Anterior cingulate cortex (tissue), 58 donors: ENCODE measurements around the gene ARF6.
"Not testable (repeated sequence)": the region's sequence is repeated elsewhere in the genome, so short reads cannot be mapped to it uniquely, and the experiment has no call there.

ENCODE experiments used
- DNase-seq, 58 donors: peaks; one replicate each; lab custom pipeline; 2025; lab: John Stamatoyannopoulos, UW

The ARF6 gene

DNA sequence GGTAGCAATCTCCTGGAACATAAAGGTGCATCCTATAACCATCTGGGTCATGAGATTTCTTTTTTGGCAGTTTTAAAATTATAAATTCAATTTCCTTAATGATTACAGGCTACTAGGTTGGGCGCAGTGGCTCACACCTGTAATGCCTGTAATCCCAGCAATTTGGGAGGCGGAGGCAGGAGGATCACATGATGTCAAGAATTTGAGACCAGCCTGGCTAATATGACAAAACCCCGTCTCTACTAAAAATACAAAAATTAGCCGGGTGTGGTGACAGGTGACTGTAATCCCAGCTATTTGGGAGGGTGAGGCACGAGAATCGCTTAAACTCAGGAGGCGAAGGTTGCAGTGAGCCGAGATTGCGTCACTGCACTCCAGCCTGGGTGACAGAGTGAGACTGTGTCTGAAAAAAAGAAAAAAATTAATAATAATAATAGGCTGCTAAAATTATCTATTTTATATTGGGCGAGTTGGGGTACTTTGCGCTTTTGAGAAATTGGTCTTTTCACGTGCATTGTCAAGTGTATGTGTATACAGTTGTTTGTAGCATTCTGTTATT lies 17.2 kb upstream of the ARF6 start:
- no peak for DNase-seq

DNA sequence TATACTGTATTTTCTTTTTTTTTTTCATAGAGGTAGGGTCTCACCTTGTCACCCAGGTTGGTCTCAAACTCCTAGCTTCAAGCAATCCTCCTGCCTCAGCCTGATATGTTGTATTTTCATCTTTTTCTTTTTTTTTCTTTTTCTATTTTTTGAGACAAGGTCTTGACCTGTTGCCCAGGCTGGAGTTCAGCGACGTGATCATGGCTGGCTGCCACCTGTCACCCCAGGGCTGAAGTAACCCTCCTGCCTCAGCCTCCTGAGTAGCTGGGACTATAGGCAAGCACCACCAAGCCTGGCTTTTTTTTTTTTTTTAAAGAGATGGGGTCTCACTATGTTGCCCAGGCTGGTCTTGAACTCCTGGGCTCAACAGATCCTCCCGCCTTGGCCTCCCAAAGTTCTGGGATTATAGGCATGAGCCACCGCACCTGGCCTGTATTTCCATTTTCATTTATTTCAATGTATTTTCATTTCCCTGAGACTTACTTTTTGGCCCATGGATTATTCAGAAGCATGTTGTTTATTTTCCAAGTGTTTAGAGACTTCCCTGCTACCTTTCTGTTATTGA lies 16.2 kb upstream of the ARF6 start:
- DNase-seq: no peak

DNA sequence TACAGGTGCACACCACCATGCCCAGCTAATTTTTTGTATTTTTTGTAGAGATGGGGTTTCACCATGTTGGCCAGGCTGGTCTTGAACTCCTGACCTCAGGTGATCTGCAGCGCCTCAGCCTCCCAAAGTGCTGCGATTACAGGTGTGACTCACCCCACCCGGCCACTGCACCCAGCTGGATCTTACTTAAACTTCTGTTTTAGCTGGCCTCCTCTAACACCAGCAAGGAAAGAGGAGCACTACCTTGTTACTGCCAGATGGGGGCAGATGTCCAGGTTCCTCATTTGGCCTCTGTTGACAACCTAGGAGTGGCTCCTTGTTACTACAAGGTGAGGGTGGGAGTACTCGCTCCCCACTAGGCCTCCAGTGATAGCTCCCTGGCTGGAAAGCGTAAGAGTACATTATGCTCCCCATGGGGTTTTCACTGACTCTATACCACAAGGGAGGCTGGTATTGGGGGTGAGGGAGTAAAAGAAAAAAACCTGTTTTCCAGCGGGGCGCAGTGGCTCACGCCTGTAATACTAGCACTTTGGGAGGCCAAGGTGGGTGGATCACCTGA lies 13.2 kb upstream of the ARF6 start:
- no peak for DNase-seq

DNA sequence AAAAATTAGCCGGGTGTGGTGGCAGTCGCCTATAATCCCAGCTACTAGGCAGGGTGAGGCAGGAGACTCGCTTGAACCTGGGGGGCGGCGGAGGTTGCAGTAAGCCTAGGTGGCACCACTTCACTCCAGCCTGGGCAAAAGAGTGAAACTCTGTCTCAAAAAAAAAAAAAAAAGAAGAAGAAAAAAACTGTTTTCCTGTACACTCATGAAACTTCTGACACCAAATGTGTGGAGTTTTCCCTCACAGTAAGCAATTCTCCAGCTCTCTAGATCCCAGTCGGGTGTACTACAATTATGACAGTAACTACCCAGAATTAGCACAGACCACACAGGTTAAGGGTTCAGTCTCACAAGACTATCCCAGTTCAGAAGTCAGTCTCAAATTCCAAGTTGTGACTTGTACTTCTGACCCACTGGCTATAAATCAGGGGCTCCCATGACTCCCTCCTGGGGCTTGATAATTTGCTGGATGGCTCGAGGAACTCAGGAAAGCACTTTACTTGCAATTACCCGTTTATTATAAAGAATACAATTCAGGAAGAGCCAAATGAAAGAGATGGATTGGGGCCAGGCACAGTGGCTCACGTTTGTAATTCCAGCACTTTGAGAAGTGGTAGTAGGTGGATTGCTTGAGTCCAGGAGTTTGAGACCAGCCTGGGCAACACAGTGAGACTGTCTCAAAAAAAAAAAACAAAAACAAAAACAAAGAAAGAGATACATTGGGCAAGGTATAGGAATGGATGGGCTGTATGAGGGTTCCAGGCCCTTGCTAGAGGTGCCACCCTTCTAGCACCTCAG lies 12.4 kb upstream of the ARF6 start:
- DNase-seq: no peak

DNA sequence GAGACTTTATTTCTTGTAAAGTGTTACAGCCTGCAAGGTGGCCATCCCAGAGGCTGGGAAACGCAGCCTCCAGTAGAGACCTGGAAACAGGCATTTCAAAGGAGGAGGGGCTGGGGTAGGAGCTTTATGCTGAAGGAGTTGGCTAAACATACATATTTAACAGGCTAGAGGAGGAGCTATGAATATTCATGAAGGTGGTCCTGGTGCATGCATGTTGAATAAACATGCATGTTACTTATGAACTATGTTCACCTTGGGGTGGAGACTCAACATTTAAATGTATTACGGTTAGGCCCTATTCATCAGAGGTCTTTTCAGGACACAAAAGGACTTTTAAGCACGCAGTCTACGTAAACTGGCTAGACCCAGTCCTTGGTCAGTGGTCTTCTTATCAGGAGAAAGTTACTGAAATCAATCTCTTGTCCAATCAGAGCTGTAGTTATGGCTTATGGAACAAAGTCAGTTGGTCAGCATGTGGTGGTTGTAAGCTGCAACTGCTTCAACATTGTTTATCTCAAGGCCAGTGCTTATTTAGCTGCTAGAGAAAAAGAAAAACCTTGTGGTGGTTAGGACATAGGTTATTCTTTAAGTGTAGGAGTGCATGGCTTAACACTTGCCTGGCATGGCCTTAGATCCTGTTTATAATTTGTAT lies 11.4 kb upstream of the ARF6 start:
- no peak for DNase-seq

DNA sequence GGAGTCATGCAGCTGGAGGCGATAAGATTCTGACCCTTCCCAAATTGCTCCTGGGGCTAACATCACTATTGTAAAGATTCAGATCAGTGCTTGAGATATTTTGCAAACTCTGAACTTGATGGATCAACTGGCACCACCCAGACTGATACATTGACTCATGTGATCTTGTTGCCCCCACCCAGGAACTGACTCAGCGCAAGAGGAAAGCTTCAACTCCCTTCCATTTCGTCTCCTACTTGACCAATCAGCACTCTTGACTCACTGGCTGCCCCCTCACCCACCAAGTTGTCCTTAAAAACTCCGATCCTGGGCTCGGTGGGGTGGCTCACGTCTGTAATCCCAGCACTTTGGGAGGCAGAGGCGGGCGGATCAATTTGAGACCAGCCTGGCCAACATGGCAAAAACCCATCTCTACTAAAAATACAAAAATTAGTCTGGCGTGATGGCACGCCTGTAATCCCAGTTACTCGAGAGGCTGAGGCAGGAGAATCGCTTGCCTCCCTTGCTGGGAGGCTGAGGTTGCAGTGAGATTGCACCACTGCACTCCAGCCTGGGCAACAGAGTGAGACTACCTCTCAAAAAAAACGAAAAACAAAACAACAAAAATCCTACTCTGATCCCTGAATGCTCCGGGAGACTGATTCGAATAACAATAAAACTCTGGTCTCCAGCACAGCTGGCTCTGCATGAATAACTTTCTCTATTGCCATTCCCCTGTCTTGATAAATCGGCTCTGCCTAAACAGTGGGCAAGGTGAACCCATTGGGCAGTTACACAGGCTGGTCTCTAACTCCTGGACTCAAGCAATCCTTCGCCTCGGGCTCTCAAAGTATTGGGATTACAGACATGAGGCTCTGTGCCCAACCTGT lies 9.8 kb upstream of the ARF6 start:
- DNase-seq: no peak

DNA sequence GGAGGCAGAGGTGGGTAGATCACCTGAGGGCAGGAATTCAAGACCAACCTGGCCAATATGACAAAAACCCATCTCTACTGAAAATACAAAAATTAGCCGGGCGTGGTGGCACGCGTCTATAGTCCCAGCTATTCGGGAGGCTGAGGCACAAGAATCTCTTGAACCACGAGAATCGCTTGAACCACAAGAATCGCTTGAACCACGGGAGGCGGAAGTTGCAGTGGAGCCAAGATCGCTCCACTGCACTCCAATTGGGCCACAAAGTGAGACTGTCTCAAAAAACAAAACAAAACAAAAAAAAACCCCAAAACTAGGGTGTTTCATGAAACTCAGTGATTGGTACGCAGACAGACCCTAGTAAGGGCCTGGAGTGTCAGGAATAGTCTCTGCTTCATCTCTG lies 6.4 kb upstream of the ARF6 start:
- no peak for DNase-seq

DNA sequence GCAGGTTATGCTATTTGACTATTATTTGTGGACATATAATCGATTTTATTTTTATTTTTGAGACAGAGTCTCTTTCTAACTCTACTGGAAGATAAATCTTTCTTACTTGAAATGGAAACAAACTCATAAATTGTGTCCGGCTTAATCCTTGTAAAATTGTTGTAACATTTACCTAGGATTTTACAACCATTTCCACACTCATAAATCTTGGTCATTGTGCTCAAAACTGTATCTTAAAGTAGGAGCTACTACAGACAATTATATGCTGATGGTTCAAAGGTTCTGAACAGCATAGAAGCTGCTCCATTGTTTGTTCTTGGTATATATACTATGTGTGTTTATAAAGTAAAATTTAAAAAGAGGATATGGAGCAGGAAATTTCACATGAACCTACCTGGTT lies 4.6 kb upstream of the ARF6 start:
- no peak for DNase-seq

DNA sequence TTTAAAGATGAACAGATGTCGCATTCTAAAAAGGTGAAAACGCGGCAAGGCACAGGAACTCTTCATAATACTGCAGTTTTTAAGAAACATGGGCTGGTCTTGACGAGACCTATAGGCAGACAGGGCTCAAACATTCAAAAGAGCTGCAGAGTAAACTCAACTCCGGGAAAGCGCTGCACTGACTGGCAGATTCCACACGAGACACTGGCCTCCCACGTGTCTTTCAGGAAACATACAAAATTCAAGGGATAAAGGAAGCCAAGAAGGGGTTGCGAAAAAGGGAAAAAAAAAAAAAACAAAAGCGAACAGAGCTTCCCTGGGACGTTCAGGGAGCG lies 614 bp upstream of the ARF6 start:
- DNase-seq: peak in 35 of 58 donors; percentile 39 to 86 (median 65)

DNA sequence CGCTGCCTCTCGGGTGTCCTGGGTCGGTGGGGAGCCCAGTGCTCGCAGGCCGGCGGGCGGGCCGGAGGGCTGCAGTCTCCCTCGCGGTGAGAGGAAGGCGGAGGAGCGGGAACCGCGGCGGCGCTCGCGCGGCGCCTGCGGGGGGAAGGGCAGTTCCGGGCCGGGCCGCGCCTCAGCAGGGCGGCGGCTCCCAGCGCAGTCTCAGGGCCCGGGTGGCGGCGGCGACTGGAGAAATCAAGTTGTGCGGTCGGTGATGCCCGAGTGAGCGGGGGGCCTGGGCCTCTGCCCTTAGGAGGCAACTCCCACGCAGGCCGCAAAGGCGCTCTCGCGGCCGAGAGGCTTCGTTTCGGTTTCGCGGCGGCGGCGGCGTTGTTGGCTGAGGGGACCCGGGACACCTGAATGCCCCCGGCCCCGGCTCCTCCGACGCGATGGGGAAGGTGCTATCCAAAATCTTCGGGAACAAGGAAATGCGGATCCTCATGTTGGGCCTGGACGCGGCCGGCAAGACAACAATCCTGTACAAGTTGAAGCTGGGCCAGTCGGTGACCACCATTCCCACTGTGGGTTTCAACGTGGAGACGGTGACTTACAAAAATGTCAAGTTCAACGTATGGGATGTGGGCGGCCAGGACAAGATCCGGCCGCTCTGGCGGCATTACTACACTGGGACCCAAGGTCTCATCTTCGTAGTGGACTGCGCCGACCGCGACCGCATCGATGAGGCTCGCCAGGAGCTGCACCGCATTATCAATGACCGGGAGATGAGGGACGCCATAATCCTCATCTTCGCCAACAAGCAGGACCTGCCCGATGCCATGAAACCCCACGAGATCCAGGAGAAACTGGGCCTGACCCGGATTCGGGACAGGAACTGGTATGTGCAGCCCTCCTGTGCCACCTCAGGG lies 679 bp downstream of the ARF6 start:
- DNase-seq: peak in 26 of 58 donors; percentile 12 to 67 (median 42)

DNA sequence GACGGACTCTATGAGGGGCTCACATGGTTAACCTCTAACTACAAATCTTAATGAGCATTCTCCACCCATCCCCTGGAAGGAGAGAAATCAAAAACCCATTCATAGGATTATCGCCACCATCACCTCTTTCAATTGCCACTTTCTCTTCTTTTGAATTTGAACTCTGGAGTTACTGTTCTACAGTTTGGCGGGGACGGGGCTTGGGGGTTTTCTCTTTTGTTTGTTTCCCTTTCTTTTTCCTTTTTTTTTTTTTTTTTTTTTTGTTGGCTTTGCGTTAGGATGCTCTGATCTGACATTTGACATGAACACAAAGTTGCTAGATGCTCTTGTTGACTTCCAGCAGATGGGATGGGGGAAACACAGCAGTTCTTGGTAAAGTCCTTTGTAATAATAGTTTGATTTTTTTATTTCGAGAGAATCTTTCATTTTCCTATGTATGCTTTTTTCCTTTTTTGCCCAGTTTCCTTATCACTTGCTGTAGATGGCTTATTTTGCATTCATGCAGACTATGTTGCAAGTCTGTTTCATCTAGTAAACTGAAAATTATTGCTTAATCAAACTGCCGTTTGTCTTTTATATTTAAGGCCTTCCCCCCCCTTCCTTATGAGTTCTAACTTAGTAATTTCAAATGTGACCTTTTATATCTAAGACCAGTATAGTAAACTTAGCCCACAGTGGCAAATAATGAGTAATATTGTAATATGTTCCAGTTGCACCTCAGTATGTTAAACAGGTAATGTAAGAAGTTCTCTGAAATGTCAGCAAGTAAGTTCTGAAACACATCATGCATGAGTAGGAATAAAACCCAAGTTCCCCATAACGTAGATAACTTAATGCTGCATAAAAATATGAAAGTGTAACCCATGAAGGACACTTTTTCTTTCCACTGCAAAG lies 1.6 kb downstream of the ARF6 start:
- not testable (repeated sequence) for DNase-seq

DNA sequence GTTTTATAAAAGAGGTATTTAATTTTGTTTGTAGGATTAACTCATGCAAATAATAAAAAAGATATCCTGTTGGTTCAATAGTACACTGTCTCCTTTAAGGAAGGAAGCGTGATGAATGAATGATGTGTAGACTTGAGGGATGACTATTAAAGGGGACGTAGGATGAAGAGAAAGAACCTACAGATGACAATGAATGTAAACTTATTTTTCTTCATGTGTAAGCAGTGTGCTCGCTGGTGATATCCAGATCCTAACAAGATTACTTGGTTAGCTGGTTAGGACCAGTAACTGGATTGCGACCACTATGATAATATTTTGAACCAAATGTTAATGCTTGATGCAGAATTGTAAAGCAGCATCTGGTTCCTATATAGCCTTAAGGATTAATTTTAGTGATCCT lies 2.6 kb downstream of the ARF6 start:
- no peak for DNase-seq

DNA sequence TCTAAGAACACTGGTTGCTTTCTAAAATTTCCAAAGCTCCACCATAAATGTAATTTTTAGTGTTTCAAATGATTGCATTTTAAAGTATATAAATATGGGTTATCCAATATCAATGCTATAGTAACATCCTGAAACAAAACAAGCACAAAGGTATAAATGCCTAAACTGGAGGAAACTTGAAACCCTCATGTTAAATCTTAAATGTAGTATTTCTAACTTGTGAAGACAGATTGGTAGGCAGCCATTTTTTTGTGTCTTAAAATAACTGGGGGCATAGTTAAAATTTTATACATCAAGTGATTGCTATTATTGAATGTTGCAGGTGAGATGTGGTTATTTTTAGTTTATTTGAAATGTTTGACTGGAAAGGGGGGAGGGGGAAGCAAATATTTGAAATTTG lies 3.4 kb downstream of the ARF6 start:
- DNase-seq: not testable (repeated sequence)

DNA sequence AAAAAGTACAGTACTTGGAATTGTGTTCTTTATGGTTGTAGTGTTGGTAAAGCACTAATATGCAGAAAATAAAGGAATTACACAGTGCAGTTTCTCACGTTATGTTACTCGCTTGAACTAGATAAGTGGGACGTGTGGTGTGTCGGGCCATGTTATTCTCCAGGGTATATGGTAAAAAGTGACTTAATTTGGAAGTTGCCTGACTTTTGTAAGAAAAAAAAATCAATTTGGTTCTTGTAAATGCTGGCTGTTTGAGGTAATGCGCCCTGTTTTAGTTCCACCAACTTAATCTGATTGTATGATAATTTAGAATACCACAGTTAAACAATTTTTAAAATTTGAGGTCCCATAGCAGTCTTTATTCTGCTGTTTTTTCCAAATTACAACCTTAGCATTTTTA lies 4.1 kb downstream of the ARF6 start:
- DNase-seq: no peak

DNA sequence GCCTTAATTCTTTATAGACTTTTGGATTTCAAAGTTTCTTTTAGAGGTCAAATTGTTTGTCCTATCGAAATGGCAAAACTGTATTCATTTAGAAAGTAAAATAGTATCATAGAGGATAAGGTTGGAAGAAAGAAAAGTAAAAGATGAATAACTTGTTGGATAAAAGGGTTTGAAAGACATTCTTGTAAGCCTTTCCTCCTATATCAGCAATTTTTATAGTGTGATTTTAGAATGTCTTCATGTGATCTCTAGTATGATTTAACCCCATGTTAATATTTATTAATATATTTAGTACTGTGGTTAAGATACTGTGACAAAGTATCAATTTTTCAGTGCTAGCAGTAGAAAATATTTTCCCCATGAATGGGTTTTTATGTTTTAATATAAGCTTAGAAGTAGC lies 4.5 kb downstream of the ARF6 start:
- DNase-seq: no peak

DNA sequence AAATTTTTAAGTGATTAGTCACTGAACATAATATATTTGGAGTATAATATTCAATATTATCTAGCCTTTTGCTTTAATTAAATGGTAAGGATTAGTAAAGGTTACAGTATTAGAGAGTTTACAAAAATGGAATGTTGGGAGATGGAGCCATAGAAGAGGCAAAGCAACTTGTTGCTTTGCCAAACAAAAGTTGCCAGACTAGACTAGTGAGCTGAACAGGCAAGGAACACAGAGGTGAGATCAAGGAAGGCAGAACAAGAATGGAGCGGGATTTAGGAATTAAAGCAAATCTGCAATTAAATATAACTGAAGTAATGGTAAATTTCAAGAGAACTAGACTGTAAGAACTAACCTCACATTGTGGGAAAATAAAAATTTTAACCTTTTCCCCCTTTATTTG lies 5.1 kb downstream of the ARF6 start:
- no peak for DNase-seq

DNA sequence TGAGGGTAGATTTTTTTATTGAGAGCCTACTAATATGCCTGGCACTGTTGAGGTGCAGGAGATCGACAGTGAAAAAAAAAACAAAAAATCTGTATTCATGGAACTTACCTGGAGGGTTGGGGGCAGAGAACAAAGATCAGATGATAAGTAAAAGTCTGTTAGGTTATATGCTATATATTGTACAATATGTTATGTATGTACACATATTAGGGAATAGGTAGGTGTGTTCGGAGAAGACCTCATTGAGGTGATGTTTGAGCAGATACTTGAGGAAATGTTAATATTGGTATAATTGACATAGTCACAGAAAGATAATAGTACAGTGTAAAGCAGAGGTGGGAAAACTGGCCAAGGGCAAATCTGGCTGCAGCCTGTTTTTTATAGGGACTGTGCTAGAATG lies 5.6 kb downstream of the ARF6 start:
- no peak for DNase-seq

DNA sequence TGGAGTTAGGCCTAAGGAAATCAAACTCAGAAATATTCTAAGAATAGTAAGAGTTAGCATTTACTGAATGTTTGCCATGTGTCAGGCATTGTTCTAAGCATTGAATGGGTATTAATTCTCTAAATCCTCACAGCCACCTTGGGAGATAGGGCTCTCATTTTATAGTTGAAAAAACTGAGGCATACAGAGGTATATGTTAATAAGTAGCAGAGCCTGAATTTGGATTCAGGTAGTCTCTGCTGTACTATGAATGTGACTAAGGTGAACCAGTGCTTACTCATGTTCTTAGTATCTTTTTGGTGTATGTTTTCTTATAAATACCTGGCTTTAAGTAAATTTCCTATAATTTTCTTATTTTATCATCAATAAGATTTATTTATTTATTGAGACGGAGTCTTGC lies 8.1 kb downstream of the ARF6 start:
- no peak for DNase-seq
